ENCODE results near the gene RASSF5. TPM values are rescaled to one million over a fixed set of nuclear protein-coding genes. Genes with fewer than 3 reads are reported as not detected.

RASSF5 gene
- total and polyA plus RNA-seq, 2 donors from 2014 or later = 2.4 to 18.8 TPM

DNA sequence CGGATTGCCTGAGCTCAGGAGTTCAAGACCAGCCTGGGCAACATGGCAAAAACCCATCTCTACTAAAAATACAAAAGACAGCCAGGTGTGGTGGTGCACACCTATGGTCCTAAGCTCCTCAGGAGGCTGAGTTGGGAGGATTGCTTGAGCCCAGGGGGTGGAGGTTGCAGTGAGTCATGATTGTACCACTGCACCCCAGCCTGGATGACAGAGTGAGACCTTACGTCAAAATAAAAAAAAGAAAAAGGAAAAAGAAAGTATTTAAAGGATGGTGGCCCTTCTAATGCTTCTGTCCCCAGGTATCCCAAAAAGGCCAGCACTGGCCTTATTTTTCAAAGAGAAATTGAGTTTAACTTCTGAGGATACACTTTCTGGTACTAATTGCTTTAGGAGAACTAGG, 35.3 kb upstream of the RASSF5 start:
- Histone ChIP-seq H3K27me3 (ENCODE audit: control insufficient read depth, insufficient read depth, low read length) (no peaks in the 10 kb centered on the region), H3K36me3 (ENCODE audit: control insufficient read depth in 2 of 3, insufficient read depth in 3 of 3, low read length in 3 of 3) (no peaks in the 10 kb centered on the region), H3K27ac (ENCODE audit: low read depth in 2 of 2, low read length in 2 of 2) (no peak overlapping the region), H3K9me3 (ENCODE audit: control insufficient read depth in 2 of 3, insufficient read depth in 1 of 3, low read length in 3 of 3) (no peaks in the 10 kb centered on the region), H3K4me1 (ENCODE audit: control insufficient read depth in 2 of 3, insufficient read depth in 2 of 3, low read depth in 1 of 3, low read length in 3 of 3) (peaks cover 0 to 17% (median 0%) of the 10 kb centered on the region in 3 donors), H3K9ac (ENCODE audit: low read length in 3 of 3) (no peak overlapping the region), H3K4me3 (ENCODE audit: low read length in 3 of 3) (no peak overlapping the region)
- intact Hi-C loops (cut with DNase I) = no loop called here
- peak in 1 of 5 donors; percentile 7 for DNase-seq
- TF ChIP-seq, protein P1, sequence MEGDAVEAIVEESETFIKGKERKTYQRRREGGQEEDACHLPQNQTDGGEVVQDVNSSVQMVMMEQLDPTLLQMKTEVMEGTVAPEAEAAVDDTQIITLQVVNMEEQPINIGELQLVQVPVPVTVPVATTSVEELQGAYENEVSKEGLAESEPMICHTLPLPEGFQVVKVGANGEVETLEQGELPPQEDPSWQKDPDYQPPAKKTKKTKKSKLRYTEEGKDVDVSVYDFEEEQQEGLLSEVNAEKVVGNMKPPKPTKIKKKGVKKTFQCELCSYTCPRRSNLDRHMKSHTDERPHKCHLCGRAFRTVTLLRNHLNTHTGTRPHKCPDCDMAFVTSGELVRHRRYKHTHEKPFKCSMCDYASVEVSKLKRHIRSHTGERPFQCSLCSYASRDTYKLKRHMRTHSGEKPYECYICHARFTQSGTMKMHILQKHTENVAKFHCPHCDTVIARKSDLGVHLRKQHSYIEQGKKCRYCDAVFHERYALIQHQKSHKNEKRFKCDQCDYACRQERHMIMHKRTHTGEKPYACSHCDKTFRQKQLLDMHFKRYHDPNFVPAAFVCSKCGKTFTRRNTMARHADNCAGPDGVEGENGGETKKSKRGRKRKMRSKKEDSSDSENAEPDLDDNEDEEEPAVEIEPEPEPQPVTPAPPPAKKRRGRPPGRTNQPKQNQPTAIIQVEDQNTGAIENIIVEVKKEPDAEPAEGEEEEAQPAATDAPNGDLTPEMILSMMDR (IDR thresholded peaks at IDR 0.05; ENCODE audit: borderline replicate concordance, extremely low read depth, insufficient read depth) = no peak
- no peak for FAIRE-seq

DNA sequence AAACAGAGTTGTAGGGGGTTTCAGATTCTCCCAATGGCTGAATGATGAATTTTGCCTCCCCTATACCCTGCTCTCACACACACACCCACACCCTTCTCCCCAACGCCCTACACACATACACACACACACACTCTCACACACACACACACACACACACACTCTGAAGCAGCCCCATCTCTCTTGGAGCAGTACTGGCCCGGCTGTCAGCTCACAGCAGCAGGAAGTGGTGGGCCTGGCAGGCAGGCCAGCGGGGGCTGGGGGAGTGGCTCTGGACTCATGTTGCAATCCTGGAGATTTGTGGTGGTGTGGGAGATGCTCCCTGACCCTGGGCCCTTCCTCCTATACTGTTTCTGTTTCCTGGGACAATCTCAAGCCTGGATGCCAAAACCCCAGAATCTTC, 34.9 kb upstream of the RASSF5 start:
- H3K9me3 ChIP-seq (ENCODE audit: control insufficient read depth in 2 of 3, insufficient read depth in 1 of 3, low read length in 3 of 3) = no peaks in the 10 kb centered on the region
- no peak overlapping the region for H3K9ac ChIP-seq (ENCODE audit: low read length in 3 of 3)
- DNase-seq (peak; percentile 77 to 85 (median 82)), FAIRE-seq (no peak)
- no peak overlapping the region for H3K4me3 ChIP-seq (ENCODE audit: low read length in 3 of 3)
- H3K27ac ChIP-seq (ENCODE audit: low read depth in 2 of 2, low read length in 2 of 2) = no peak overlapping the region
- intact Hi-C loops (cut with DNase I) = no loop called here
- no peaks in the 10 kb centered on the region for H3K36me3 ChIP-seq (ENCODE audit: control insufficient read depth in 2 of 3, insufficient read depth in 3 of 3, low read length in 3 of 3)
- no peaks in the 10 kb centered on the region for H3K27me3 ChIP-seq (ENCODE audit: control insufficient read depth, insufficient read depth, low read length)
- peaks cover 0 to 15% (median 0%) of the 10 kb centered on the region in 3 donors for H3K4me1 ChIP-seq (ENCODE audit: control insufficient read depth in 2 of 3, insufficient read depth in 2 of 3, low read depth in 1 of 3, low read length in 3 of 3)
- TF ChIP-seq, protein P1 (IDR thresholded peaks at IDR 0.05; ENCODE audit: borderline replicate concordance, extremely low read depth, insufficient read depth) = no peak

DNA sequence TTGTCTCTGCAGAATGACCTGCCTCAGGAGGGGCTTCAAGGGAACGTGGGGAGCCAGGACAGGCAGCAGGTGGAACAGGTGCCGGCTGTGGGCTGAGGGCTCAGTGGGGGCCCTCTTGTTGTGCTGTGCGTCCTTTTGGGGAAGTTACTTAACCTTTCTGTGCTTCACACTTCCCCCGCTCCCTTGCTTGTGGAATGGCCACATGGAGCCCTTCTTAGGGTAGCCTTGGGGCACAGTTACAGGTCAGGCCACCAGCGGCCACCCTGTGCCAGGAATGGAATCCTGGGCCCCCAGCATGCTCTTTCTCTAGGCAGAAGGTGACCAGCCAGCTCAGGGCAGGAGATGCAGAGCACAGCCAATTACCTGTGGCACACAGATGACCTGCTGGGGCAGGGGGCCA, 34.4 kb upstream of the RASSF5 start:
- TF ChIP-seq, protein P1 (IDR thresholded peaks at IDR 0.05; ENCODE audit: borderline replicate concordance, extremely low read depth, insufficient read depth) = no peak
- H3K4me1 ChIP-seq (ENCODE audit: control insufficient read depth in 2 of 3, insufficient read depth in 2 of 3, low read depth in 1 of 3, low read length in 3 of 3) = peaks cover 0 to 15% (median 0%) of the 10 kb centered on the region in 3 donors
- H3K27me3 ChIP-seq (ENCODE audit: control insufficient read depth, insufficient read depth, low read length) = no peaks in the 10 kb centered on the region
- FAIRE-seq (no peak), DNase-seq (no peak)
- no peaks in the 10 kb centered on the region for H3K9me3 ChIP-seq (ENCODE audit: control insufficient read depth in 2 of 3, insufficient read depth in 1 of 3, low read length in 3 of 3)
- H3K9ac ChIP-seq (ENCODE audit: low read length in 3 of 3) = no peak overlapping the region
- no peaks in the 10 kb centered on the region for H3K36me3 ChIP-seq (ENCODE audit: control insufficient read depth in 2 of 3, insufficient read depth in 3 of 3, low read length in 3 of 3)
- intact Hi-C loops (cut with DNase I) = no loop called here
- no peak overlapping the region for H3K27ac ChIP-seq (ENCODE audit: low read depth in 2 of 2, low read length in 2 of 2)
- H3K4me3 ChIP-seq (ENCODE audit: low read length in 3 of 3) = no peak overlapping the region

- no peak for FAIRE-seq
- Histone ChIP-seq H3K27ac (ENCODE audit: low read depth in 2 of 2, low read length in 2 of 2) (no peak overlapping the region), H3K4me1 (ENCODE audit: control insufficient read depth in 2 of 3, insufficient read depth in 2 of 3, low read depth in 1 of 3, low read length in 3 of 3) (peaks cover 0 to 3% (median 0%) of the 10 kb centered on the region in 3 donors), H3K9me3 (ENCODE audit: control insufficient read depth in 2 of 3, insufficient read depth in 1 of 3, low read length in 3 of 3) (no peaks in the 10 kb centered on the region), H3K36me3 (ENCODE audit: control insufficient read depth in 2 of 3, insufficient read depth in 3 of 3, low read length in 3 of 3) (no peaks in the 10 kb centered on the region), H3K9ac (ENCODE audit: low read length in 3 of 3) (no peak overlapping the region), H3K27me3 (ENCODE audit: control insufficient read depth, insufficient read depth, low read length) (no peaks in the 10 kb centered on the region), H3K4me3 (ENCODE audit: low read length in 3 of 3) (no peak overlapping the region)
- DNase-seq = peak in 1 of 5 donors; percentile 64
- TF ChIP-seq, protein P1 (IDR thresholded peaks at IDR 0.05; ENCODE audit: borderline replicate concordance, extremely low read depth, insufficient read depth) = no peak
- intact Hi-C loops (cut with DNase I) = no loop called here
These were observed 31.3 kb upstream of the RASSF5 start for GRCh38 chr1:206476058-206476457.

Data from kidney (tissue), 14 donors.